Measurements from ENCODE around the gene PARD6A. TPM values are rescaled to one million over a fixed set of nuclear protein-coding genes. Genes with fewer than 3 reads are reported as not detected.

The PARD6A gene
- total and polyA plus RNA-seq, 4 experiments from 2014 or later: 7.4 to 26.5 (median 13.3) TPM

DNA sequence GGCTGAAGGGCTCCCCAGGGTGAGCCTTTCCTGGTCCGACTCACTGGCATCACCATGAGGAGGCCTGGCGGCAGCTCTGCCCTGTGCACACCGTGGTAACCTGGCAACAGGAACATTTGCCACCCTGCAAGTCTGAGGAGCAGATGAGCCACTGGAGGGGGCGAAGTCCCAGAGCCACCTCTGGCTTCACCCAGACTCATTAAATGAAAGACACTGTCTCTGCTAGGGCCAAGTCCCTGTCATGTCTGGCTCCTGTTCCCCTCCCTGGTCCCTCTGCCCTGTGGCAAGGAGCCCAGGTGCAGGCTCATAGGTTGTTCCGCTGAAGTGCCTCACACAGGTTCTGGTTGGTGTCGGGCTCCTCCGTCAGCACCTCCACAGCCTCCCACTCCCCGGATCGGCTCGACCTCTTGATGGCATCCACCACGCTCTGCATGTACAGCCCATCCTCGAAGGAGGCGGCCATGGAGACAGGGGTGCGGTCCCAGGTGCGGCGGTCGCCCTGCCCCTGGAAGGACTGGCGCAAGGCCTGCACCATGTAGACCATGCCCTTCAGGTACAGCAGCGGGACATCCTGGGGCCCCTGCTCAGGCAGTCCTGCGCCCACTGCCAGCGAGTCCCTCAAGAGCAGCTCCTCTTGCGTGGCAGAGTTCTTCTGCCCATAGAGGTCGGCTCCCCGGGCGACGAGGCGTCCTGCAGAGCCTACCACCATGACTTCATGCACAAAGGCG lies 14.3 kb downstream of the PARD6A start:
- Histone ChIP-seq H3K9me3 (ENCODE audit: control insufficient read depth in 1 of 2, low read length in 2 of 2) (no peaks in the 10 kb centered on the region), H3K4me3 (ENCODE audit: low read length in 2 of 2) (no peak overlapping the region), H3K27me3 (ENCODE audit: insufficient read depth, low read length) (no peaks in the 10 kb centered on the region), H3K36me3 (ENCODE audit: insufficient read depth, low read length) (no peaks in the 10 kb centered on the region), H3K27ac (ENCODE audit: low read depth, low read length) (no peak overlapping the region), H3K4me1 (ENCODE audit: insufficient read depth, low read length) (no peaks in the 10 kb centered on the region)
- Mint-ChIP-seq H3K4me3 (no peak overlapping the region), H3K36me3 (peaks cover 0 to 9% of the 10 kb centered on the region in 2 donors), H3K4me1 (peaks cover 3 to 12% (median 8%) of the 10 kb centered on the region in 4 donors), H3K27me3 (no peaks in the 10 kb centered on the region), H3K27ac (peak overlapping the region in 3 of 7 donors; percentile 29 to 76 (median 42)), H3K9me3 (no peaks in the 10 kb centered on the region)
- no peak for DNase-seq
- ChIA-PET CTCF (ENCODE audit: partially characterized antibody) (interaction anchor here (3.4 to 10.4 kb wide), 4 partner anchors 7 to 153 kb away, joined by 20 to 143 read pairs (median 27); partner anchors contain the start of gene GFOD2), POLR2A (ENCODE audit: partially characterized antibody) (no interaction called here)
- intact Hi-C loops (cut with micrococcal nuclease): no loop called here

GRCh38 chr16:67675579-67675935 lies 14.8 kb downstream of the PARD6A start:
- Mint-ChIP-seq H3K9me3 (no peaks in the 10 kb centered on the region), H3K4me3 (no peak overlapping the region), H3K27me3 (no peaks in the 10 kb centered on the region), H3K27ac (peak overlapping the region in 3 of 7 donors; percentile 31 to 68 (median 48)), H3K4me1 (peaks cover 3 to 12% (median 8%) of the 10 kb centered on the region in 4 donors), H3K36me3 (peaks cover 0 to 11% of the 10 kb centered on the region in 2 donors)
- Histone ChIP-seq H3K36me3 (ENCODE audit: insufficient read depth, low read length) (no peaks in the 10 kb centered on the region), H3K4me1 (ENCODE audit: insufficient read depth, low read length) (no peaks in the 10 kb centered on the region), H3K4me3 (ENCODE audit: low read length in 2 of 2) (no peak overlapping the region), H3K27ac (ENCODE audit: low read depth, low read length) (no peak overlapping the region), H3K27me3 (ENCODE audit: insufficient read depth, low read length) (no peaks in the 10 kb centered on the region), H3K9me3 (ENCODE audit: control insufficient read depth in 1 of 2, low read length in 2 of 2) (no peaks in the 10 kb centered on the region)
- DNase-seq: no peak
- intact Hi-C loops (cut with micrococcal nuclease): no loop called here
- ChIA-PET CTCF (ENCODE audit: partially characterized antibody) (no interaction called here), POLR2A (ENCODE audit: partially characterized antibody) (no interaction called here)

DNA sequence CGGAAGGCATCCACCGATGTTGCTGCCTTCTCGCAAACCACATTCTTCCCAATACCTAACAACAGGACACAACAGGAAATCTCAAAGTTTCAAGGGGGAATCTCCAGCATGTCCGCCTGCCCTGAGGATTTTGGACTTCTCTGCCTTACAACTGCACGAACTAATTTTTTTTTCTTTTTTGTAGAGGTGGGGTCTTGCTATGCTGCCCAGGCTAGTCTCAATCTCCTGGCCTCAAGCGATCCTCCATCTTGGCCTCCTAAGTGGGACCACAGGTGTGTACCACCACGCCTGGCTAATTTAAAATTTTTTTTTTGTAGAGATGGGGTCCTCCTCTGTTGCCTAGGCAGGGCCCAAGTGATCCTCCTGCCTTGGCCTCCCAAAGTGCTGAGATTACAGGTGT lies 15.2 kb downstream of the PARD6A start:
- intact Hi-C loops (cut with micrococcal nuclease): no loop called here
- POLR2A ChIA-PET (ENCODE audit: partially characterized antibody): no interaction called here
- Mint-ChIP-seq H3K27me3 (no peaks in the 10 kb centered on the region), H3K27ac (peak overlapping the region in 2 of 7 donors; percentile 62 to 68), H3K4me1 (peaks cover 3 to 12% (median 8%) of the 10 kb centered on the region in 4 donors), H3K36me3 (peaks cover 0 to 11% of the 10 kb centered on the region in 2 donors), H3K9me3 (no peaks in the 10 kb centered on the region), H3K4me3 (no peak overlapping the region)
- Histone ChIP-seq H3K4me1 (ENCODE audit: insufficient read depth, low read length) (no peaks in the 10 kb centered on the region), H3K27ac (ENCODE audit: low read depth, low read length) (no peak overlapping the region), H3K4me3 (ENCODE audit: low read length in 2 of 2) (no peak overlapping the region), H3K27me3 (ENCODE audit: insufficient read depth, low read length) (no peaks in the 10 kb centered on the region), H3K36me3 (ENCODE audit: insufficient read depth, low read length) (peaks cover 2% of the 10 kb centered on the region), H3K9me3 (ENCODE audit: control insufficient read depth in 1 of 2, low read length in 2 of 2) (no peaks in the 10 kb centered on the region)
- CTCF ChIA-PET (ENCODE audit: partially characterized antibody): interaction anchor here (1.7 to 2.2 kb wide), 2 partner anchors 140 to 155 kb away, joined by 4 to 6 read pairs; no protein-coding TSS in a partner anchor
- DNase-seq: no peak

- ChIA-PET POLR2A (ENCODE audit: partially characterized antibody) (interaction anchor here (0.6 to 1.0 kb wide), 2 partner anchors 195 to 313 kb away, joined by 3 read pairs; partner anchors contain the start of gene ATP6V0D1), CTCF (ENCODE audit: partially characterized antibody) (interaction anchor here (1.0 to 2.2 kb wide), 3 partner anchors 129 to 155 kb away, joined by 4 to 6 read pairs (median 4); no protein-coding TSS in a partner anchor)
- Histone ChIP-seq H3K27ac (ENCODE audit: low read depth, low read length) (no peak overlapping the region), H3K4me1 (ENCODE audit: insufficient read depth, low read length) (no peaks in the 10 kb centered on the region), H3K9me3 (ENCODE audit: control insufficient read depth in 1 of 2, low read length in 2 of 2) (no peaks in the 10 kb centered on the region), H3K27me3 (ENCODE audit: insufficient read depth, low read length) (no peaks in the 10 kb centered on the region), H3K4me3 (ENCODE audit: low read length in 2 of 2) (no peak overlapping the region), H3K36me3 (ENCODE audit: insufficient read depth, low read length) (peaks cover 3% of the 10 kb centered on the region)
- DNase-seq: no peak
- Mint-ChIP-seq H3K4me1 (peaks cover 3 to 12% (median 8%) of the 10 kb centered on the region in 4 donors), H3K27me3 (no peaks in the 10 kb centered on the region), H3K36me3 (peaks cover 0 to 11% of the 10 kb centered on the region in 2 donors), H3K27ac (peak overlapping the region in 5 of 7 donors; percentile 25 to 86 (median 62)), H3K4me3 (no peak overlapping the region), H3K9me3 (no peaks in the 10 kb centered on the region)
- intact Hi-C loops (cut with micrococcal nuclease): no loop called here
Observed at GRCh38 chr16:67676516-67676915, 15.8 kb downstream of the PARD6A start.

- no peak overlapping the region for H3K27ac ChIP-seq (ENCODE audit: low read depth, low read length)
- Mint-ChIP-seq H3K9me3 (no peaks in the 10 kb centered on the region), H3K4me1 (peaks cover 3 to 12% (median 8%) of the 10 kb centered on the region in 4 donors), H3K36me3 (peaks cover 0 to 11% of the 10 kb centered on the region in 2 donors), H3K27me3 (no peaks in the 10 kb centered on the region), H3K4me3 (no peak overlapping the region), H3K27ac (peak overlapping the region in 2 of 7 donors; percentile 25 to 86)
- peaks cover 3% of the 10 kb centered on the region for H3K36me3 ChIP-seq (ENCODE audit: insufficient read depth, low read length)
- intact Hi-C loops (cut with micrococcal nuclease): no loop called here
- no peaks in the 10 kb centered on the region for H3K9me3 ChIP-seq (ENCODE audit: control insufficient read depth in 1 of 2, low read length in 2 of 2)
- ChIA-PET CTCF (ENCODE audit: partially characterized antibody) (interaction anchor here (1.0 to 2.2 kb wide), 3 partner anchors 129 to 155 kb away, joined by 4 to 6 read pairs (median 4); no protein-coding TSS in a partner anchor), POLR2A (ENCODE audit: partially characterized antibody) (interaction anchor here (0.6 to 1.0 kb wide), 2 partner anchors 196 to 313 kb away, joined by 3 read pairs; partner anchors contain the start of gene ATP6V0D1)
- no peak overlapping the region for H3K4me3 ChIP-seq (ENCODE audit: low read length in 2 of 2)
- no peak for DNase-seq
- no peaks in the 10 kb centered on the region for H3K4me1 ChIP-seq (ENCODE audit: insufficient read depth, low read length)
- H3K27me3 ChIP-seq (ENCODE audit: insufficient read depth, low read length): no peaks in the 10 kb centered on the region
Observed at GRCh38 chr16:67676939-67677338, 16.2 kb downstream of the PARD6A start.

- intact Hi-C loops (cut with micrococcal nuclease): no loop called here
- no peaks in the 10 kb centered on the region for H3K4me1 ChIP-seq (ENCODE audit: insufficient read depth, low read length)
- H3K36me3 ChIP-seq (ENCODE audit: insufficient read depth, low read length): peaks cover 3% of the 10 kb centered on the region
- no peaks in the 10 kb centered on the region for H3K9me3 Mint-ChIP-seq
- H3K4me3 ChIP-seq (ENCODE audit: low read length in 2 of 2): no peak overlapping the region
- H3K36me3 Mint-ChIP-seq: peaks cover 0 to 16% of the 10 kb centered on the region in 2 donors
- no peaks in the 10 kb centered on the region for H3K9me3 ChIP-seq (ENCODE audit: control insufficient read depth in 1 of 2, low read length in 2 of 2)
- ChIA-PET CTCF (ENCODE audit: partially characterized antibody) (interaction anchor here (2.2 kb wide), 1 partner anchor 156 kb away, joined by 6 read pairs; no protein-coding TSS in a partner anchor), POLR2A (ENCODE audit: partially characterized antibody) (no interaction called here)
- no peaks in the 10 kb centered on the region for H3K27me3 Mint-ChIP-seq
- H3K27ac Mint-ChIP-seq: peak overlapping the region in 4 of 7 donors; percentile 24 to 57 (median 40)
- H3K4me1 Mint-ChIP-seq: peaks cover 0 to 12% (median 5%) of the 10 kb centered on the region in 4 donors
- H3K4me3 Mint-ChIP-seq: no peak overlapping the region
- no peak for DNase-seq
- no peaks in the 10 kb centered on the region for H3K27me3 ChIP-seq (ENCODE audit: insufficient read depth, low read length)
- H3K27ac ChIP-seq (ENCODE audit: low read depth, low read length): no peak overlapping the region
Observed at GRCh38 chr16:67677712-67678111, 17.0 kb downstream of the PARD6A start.

- intact Hi-C loops (cut with micrococcal nuclease): no loop called here
- no peaks in the 10 kb centered on the region for H3K4me1 ChIP-seq (ENCODE audit: insufficient read depth, low read length)
- Mint-ChIP-seq H3K4me1 (peaks cover 2 to 16% (median 6%) of the 10 kb centered on the region in 4 donors), H3K4me3 (no peak overlapping the region), H3K27me3 (no peaks in the 10 kb centered on the region), H3K9me3 (no peaks in the 10 kb centered on the region), H3K36me3 (peaks cover 3 to 19% of the 10 kb centered on the region in 2 donors), H3K27ac (peak overlapping the region in 4 of 7 donors; percentile 13 to 80 (median 50))
- no peak overlapping the region for H3K27ac ChIP-seq (ENCODE audit: low read depth, low read length)
- ChIA-PET POLR2A (ENCODE audit: partially characterized antibody) (no interaction called here), CTCF (ENCODE audit: partially characterized antibody) (interaction anchor here (1.5 kb wide), 1 partner anchor 11 kb away, joined by 3 read pairs; no protein-coding TSS in a partner anchor)
- no peaks in the 10 kb centered on the region for H3K27me3 ChIP-seq (ENCODE audit: insufficient read depth, low read length)
- no peaks in the 10 kb centered on the region for H3K9me3 ChIP-seq (ENCODE audit: control insufficient read depth in 1 of 2, low read length in 2 of 2)
- no peak overlapping the region for H3K4me3 ChIP-seq (ENCODE audit: low read length in 2 of 2)
- no peak for DNase-seq
- H3K36me3 ChIP-seq (ENCODE audit: insufficient read depth, low read length): peaks cover 3% of the 10 kb centered on the region
Observed at GRCh38 chr16:67678354-67679023, 17.7 kb downstream of the PARD6A start.

Data from CD4-positive, alpha-beta memory T cell (primary cell).